M059J (cell line): ENCODE measurements around the gene BAHD1. TPM values are rescaled to one million over a fixed set of nuclear protein-coding genes. Genes with fewer than 3 reads are reported as not detected.

Experiments
- DNase-seq: peaks from one replicate; pipeline ENCODE4 v3.0.0-alpha.2; 2012; ENCODE audit warnings: low read depth
- total RNA-seq: library from RNA; depleted of rRNA; stranded (reverse); fragments of >200 nt; shearing (Covaris generic); gene quantifications from 2 replicates; pipeline ENCODE4 v1.2.3, GENCODE V29; 2014; rRNA removed

BAHD1 gene
- total RNA-seq, 1 experiment from 2014 or later = 16.6 TPM

- DNase-seq = no peak
Measured at GRCh38 chr15:40498891-40499290, 58.1 kb downstream of the BAHD1 start.

- peak; percentile 53 for DNase-seq
Measured at GRCh38 chr15:40499931-40500330, 59.2 kb downstream of the BAHD1 start.

- peak; percentile 63 for DNase-seq
Measured at GRCh38 chr15:40500568-40501330, 60.0 kb downstream of the BAHD1 start.

- peak; percentile 53 for DNase-seq
Measured at GRCh38 chr15:40501487-40501886, 60.7 kb downstream of the BAHD1 start.

DNA sequence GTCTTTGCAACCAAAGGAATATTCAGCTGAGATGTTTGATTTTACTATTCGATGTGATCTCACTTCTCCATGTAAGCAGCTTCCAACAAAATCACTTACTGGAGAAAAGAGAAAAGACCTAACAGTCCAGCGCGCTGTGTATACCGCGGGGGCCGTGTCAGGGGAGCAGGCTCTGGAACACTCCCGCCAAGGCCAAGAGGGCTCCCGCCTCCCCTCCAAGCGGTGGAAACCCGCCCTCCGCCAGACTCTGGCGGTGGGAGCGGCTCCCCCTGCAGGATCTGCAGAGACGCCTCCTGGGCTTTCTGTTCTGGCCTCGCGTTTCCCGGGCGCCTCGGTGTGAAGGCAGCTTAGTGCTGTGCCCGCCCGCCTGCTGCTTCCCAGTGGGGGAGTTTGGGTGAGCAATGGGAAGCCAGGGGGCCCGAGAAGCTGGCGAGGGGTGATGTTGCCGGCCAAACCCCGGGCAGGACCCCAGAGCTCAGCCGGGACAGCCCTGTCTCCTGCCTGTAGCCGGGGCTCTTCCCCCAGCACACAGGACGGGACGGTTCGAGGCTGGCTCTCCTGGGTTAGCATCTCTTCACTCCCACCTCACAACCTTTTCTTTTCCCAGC is 66.3 kb downstream of the BAHD1 start:
- peak; percentile 71 for DNase-seq

GRCh38 chr15:40508216-40508615 is 67.5 kb downstream of the BAHD1 start:
- no peak for DNase-seq

DNA sequence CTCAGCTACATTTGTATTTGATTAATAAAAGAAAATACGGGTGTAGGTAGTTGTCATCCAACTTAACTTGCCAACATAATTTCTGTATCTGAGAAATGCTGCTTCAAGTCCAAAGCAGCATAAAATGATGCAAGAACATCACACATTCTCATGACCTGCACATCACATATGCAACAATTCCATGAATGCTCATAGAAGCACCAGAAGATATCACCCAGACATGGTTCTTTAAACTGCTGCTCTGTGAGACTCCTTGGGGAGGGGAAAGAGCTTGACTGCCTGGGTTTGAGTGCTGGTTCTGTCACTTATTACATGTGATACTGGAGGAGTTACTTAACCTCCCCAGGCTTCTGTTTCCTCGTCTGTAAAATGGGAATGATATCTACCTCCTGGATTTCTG is 69.4 kb downstream of the BAHD1 start:
- no peak for DNase-seq

- DNase-seq = no peak
Measured at GRCh38 chr15:40511093-40511471, 70.3 kb downstream of the BAHD1 start.

DNA sequence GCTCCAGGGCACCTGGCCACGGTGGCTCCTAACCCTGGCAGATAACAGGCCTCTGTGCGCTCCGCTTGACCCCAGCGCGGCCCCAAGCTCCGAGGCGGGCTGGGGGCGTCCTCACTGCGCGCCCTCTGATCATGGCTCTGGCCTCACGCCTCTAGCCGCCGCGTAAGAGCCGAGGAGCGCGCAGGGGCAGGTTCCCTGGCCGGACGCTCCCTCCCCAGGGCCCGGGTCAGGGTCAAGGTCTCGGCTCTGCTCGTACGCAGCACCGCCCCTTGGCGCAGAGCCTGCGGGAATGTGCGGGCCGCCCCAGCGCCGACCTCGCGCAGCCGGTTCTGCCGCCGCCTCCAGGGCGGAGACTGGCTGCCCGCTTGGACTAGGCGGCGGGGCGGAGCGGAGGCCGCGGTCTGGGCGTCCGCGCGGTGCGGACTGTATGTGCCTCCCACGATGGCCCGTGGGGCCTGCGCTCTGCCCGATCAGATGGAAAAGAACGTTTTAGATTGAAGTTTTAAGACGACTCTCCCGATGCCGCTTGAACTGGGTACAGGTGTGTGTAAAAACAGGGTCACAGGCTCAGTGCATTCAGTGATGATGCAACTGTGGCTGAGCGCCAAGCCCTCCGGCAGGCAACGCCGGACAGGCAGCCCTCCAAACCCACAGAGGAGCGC is 70.8 kb downstream of the BAHD1 start:
- DNase-seq = peak; percentile 38

DNA sequence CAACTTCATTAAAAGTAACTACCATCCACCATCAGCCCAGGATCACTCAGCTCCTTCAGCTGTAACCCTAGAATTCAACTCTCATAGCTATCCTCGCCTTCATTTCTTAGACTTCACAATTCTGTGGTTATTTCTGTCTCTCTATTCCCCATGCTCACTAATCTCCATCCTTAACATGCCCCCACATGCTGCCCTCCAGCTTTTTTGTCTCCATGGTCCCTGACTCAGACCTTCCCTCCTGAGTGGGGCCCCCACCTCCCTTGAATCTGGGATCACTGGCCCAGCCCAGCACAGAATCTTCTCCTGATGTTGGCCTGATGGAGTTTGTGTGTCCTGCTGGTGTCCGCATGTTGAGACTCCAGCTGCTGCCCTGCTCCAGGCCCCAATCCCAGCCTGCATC is 71.7 kb downstream of the BAHD1 start:
- no peak for DNase-seq

DNA sequence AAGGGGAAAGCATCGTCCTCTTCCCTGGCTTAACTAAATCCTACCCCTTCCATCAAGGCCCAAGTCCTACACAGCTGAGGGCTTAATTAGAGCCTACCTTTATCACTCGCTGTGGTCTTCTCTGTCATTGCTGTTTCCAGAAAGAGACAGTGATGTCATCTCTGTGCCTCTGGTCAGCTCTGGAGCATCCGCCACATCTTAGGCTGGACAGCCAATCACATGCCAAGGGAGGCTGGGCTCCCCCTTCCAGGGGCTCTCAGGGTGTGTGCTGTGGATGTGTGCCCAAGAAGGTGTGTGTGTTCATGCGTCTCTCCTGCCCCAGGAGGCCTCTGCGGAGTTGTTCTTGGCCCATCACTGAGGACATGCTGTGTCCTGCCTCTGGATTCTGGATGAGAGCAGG is 72.9 kb downstream of the BAHD1 start:
- DNase-seq = no peak

GRCh38 chr15:40516322-40516721 is 75.6 kb downstream of the BAHD1 start:
- no peak for DNase-seq

Other genes with a start within 250 kb of the BAHD1 start
- gene PAK6, start 201.9 kb upstream of the BAHD1 start, total RNA-seq = 9.8 and 13.0 TPM in 2 replicates
- not detected in 2 replicates for gene ANKRD63, start 157.9 kb upstream of the BAHD1 start, total RNA-seq
- not detected in 2 replicates for gene PLCB2, start 133.0 kb upstream of the BAHD1 start, total RNA-seq
- gene INAFM2, start 117.3 kb upstream of the BAHD1 start, total RNA-seq = 21.6 and 29.3 TPM in 2 replicates
- gene CCDC9B, start 100.0 kb upstream of the BAHD1 start, total RNA-seq = 9.4 and 14.1 TPM in 2 replicates
- gene PHGR1, start 89.9 kb upstream of the BAHD1 start, total RNA-seq = not detected in 2 replicates
- gene DISP2, start 82.7 kb upstream of the BAHD1 start, total RNA-seq = 0.49 and 2.4 TPM in 2 replicates
- 76.1 and 91.7 TPM in 2 replicates for gene KNSTRN, start 58.2 kb upstream of the BAHD1 start, total RNA-seq
- gene IVD, start 35.2 kb upstream of the BAHD1 start, total RNA-seq = 10.6 and 19.5 TPM in 2 replicates
- gene CHST14, start 30.0 kb downstream of the BAHD1 start, total RNA-seq = 35.5 and 40.5 TPM in 2 replicates
- gene CCDC32, start 124.1 kb downstream of the BAHD1 start, total RNA-seq = 13.3 and 24.9 TPM in 2 replicates
- gene RPUSD2, start 128.3 kb downstream of the BAHD1 start, total RNA-seq = 9.4 and 11.0 TPM in 2 replicates
- gene KNL1, start 153.3 kb downstream of the BAHD1 start, total RNA-seq = 32.1 and 33.9 TPM in 2 replicates